Ovary (tissue), 3 donors: Measurements from ENCODE around the gene FSD1L.

Experiments used
- EP300 ChIP-seq: sonication (generic); formaldehyde crosslinking; IDR thresholded peaks from one replicate; pipeline ENCODE4 v1.6.1; 2017; ENCODE audit warnings: antibody characterized with exemption
- TF ChIP-seq, protein P1 (sequence below), 3 donors: fragments of 450-650 bp in 2 of 3; fragments of 200-600 bp in 1 of 3; IDR thresholded peaks; one replicate each; pipeline versions ENCODE4 v1.5.1 to v1.8.0; 2016 to 2022; ENCODE audit warnings: antibody characterized with exemption in 3 of 3, mild to moderate bottlenecking in 1 of 3
- donor health status: DM: no; HTN: no; CAD: no.

DNA sequence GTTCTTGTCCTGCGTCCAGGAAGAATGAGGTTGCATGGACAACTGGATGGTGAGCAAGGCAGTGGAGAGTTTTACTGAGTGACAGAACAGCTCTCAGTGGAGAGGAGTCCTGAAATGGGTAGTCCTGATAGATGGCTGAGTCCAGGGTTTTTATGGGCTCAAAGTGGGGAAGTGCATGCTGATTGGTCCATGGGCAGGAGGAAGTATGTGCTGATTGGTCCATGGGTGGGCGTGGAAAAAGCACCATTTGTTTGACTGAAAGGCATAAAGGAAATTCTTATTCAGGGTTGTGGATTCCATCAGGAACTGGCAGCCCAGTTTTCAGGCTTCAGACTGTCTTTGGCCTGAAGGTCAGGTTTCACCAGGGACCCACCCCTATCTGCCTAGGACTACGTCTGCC, 10.6 kb downstream of the FSD1L start:
- no peak for TF ChIP-seq EP300
- TF ChIP-seq, protein P1, sequence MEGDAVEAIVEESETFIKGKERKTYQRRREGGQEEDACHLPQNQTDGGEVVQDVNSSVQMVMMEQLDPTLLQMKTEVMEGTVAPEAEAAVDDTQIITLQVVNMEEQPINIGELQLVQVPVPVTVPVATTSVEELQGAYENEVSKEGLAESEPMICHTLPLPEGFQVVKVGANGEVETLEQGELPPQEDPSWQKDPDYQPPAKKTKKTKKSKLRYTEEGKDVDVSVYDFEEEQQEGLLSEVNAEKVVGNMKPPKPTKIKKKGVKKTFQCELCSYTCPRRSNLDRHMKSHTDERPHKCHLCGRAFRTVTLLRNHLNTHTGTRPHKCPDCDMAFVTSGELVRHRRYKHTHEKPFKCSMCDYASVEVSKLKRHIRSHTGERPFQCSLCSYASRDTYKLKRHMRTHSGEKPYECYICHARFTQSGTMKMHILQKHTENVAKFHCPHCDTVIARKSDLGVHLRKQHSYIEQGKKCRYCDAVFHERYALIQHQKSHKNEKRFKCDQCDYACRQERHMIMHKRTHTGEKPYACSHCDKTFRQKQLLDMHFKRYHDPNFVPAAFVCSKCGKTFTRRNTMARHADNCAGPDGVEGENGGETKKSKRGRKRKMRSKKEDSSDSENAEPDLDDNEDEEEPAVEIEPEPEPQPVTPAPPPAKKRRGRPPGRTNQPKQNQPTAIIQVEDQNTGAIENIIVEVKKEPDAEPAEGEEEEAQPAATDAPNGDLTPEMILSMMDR (IDR thresholded peaks at IDR 0.05) = no peak
